Measurements from ENCODE around the gene MISP. TPM values are rescaled to one million over a fixed set of nuclear protein-coding genes. Genes with fewer than 3 reads are reported as not detected.
A peak's percentile ranks its signal among the peaks of the same experiment; 100 is the strongest.

The MISP gene
- total RNA-seq, 5 donors from 2014 or later (not counting 1 experiment from before 2014, with no cell fraction given): 0.10 to 0.16 (median 0.15) TPM; not detected in 2

DNA sequence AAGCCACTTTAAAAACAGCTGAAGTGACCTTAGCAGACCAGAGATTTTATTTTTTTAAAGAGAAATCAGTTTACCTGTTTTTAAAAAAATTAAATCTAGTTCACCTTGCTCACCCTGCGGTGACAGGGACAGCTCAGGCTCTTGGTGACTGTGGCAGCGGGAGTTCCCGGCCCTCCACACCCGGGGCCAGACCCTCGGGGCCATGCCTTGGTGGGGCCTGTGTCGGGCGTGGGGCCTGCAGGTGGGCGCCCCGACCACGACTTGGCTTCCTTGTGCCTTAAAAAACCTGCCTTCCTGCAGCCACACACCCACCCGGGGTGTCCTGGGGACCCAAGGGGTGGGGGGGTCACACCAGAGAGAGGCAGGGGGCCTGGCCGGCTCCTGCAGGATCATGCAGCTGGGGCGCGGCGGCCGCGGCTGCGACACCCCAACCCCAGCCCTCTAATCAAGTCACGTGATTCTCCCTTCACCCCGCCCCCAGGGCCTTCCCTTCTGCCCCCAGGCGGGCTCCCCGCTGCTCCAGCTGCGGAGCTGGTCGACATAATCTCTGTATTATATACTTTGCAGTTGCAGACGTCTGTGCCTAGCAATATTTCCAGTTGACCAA, 60.1 kb downstream of the MISP start:
- H3K4me3 Mint-ChIP-seq: no peak overlapping the region
- no peak overlapping the region for H3K27ac Mint-ChIP-seq
- H3K27ac ChIP-seq (ENCODE audit: low read length): no peak overlapping the region
- H3K27me3 ChIP-seq (replicated peaks in 1 of 2; ENCODE audit: control insufficient read depth in 2 of 2, extremely low read depth in 1 of 2, insufficient read depth in 2 of 2, low read length in 1 of 2): no peaks in the 10 kb centered on the region
- peaks cover 22% of the 10 kb centered on the region for H3K36me3 Mint-ChIP-seq
- ChIA-PET POLR2A (interaction anchor here in 1 of 2 donors (0.6 kb wide), 1 partner anchor 177 kb away, joined by 7 read pairs; no protein-coding TSS in a partner anchor), CTCF (no interaction called here)
- peaks cover 58 to 61% of the 10 kb centered on the region in 2 donors for H3K36me3 ChIP-seq (ENCODE audit: control insufficient read depth in 2 of 2, extremely low read depth in 1 of 2, insufficient read depth in 1 of 2, low read length in 1 of 2)
- no peaks in the 10 kb centered on the region for H3K9me3 Mint-ChIP-seq
- no peaks in the 10 kb centered on the region for H3K4me1 ChIP-seq (ENCODE audit: control insufficient read depth in 1 of 2, extremely low read depth in 1 of 2, insufficient read depth in 2 of 2, low read length in 2 of 2)
- peaks cover 7 to 11% (median 9%) of the 10 kb centered on the region in 3 donors for H3K4me1 Mint-ChIP-seq
- no peaks in the 10 kb centered on the region for H3K9me3 ChIP-seq
- no peaks in the 10 kb centered on the region for H3K27me3 Mint-ChIP-seq
- 93% methylated on average over 20 of the region's 25 CpGs for WGBS (ENCODE audit: insufficient coverage)
- H3K4me3 ChIP-seq (ENCODE audit: control insufficient read depth in 1 of 2, extremely low read depth in 1 of 2, low read length in 1 of 2): no peak overlapping the region
- ATAC-seq (replicated peaks in 1 of 4) (no peak), DNase-seq (no peak)

DNA sequence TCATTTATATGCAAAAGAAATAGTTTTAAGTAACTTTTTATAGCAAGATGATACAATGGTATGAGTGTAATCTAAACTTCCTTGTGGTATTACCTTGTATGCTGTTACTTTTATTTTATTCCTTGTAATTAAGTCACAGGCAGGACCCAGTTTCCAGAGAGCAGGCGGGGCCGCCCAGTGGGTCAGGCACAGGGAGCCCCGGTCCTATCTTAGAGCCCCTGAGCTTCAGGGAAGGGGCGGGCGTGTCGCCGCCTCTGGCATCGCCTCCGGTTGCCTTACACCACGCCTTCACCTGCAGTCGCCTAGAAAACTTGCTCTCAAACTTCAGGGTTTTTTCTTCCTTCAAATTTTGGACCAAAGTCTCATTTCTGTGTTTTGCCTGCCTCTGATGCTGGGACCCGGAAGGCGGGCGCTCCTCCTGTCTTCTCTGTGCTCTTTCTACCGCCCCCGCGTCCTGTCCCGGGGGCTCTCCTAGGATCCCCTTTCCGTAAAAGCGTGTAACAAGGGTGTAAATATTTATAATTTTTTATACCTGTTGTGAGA, 60.7 kb downstream of the MISP start:
- DNase-seq (no peak), ATAC-seq (replicated peaks in 1 of 4) (no peak)
- no peaks in the 10 kb centered on the region for H3K9me3 Mint-ChIP-seq
- H3K4me1 ChIP-seq (ENCODE audit: control insufficient read depth in 1 of 2, extremely low read depth in 1 of 2, insufficient read depth in 2 of 2, low read length in 2 of 2): no peaks in the 10 kb centered on the region
- 93% methylated on average over 11 of the region's 20 CpGs for WGBS (ENCODE audit: insufficient coverage)
- peaks cover 9 to 13% (median 10%) of the 10 kb centered on the region in 3 donors for H3K4me1 Mint-ChIP-seq
- no peak overlapping the region for H3K27ac Mint-ChIP-seq
- CTCF ChIA-PET: no interaction called here
- no peaks in the 10 kb centered on the region for H3K9me3 ChIP-seq
- H3K27me3 ChIP-seq (replicated peaks in 1 of 2; ENCODE audit: control insufficient read depth in 2 of 2, extremely low read depth in 1 of 2, insufficient read depth in 2 of 2, low read length in 1 of 2): no peaks in the 10 kb centered on the region
- H3K27ac ChIP-seq (ENCODE audit: low read length): no peak overlapping the region
- POLR2A ChIA-PET: no interaction called here
- H3K27me3 Mint-ChIP-seq: no peaks in the 10 kb centered on the region
- H3K4me3 Mint-ChIP-seq: no peak overlapping the region
- H3K36me3 Mint-ChIP-seq: peaks cover 26% of the 10 kb centered on the region
- no peak overlapping the region for H3K4me3 ChIP-seq (ENCODE audit: control insufficient read depth in 1 of 2, extremely low read depth in 1 of 2, low read length in 1 of 2)
- H3K36me3 ChIP-seq (ENCODE audit: control insufficient read depth in 2 of 2, extremely low read depth in 1 of 2, insufficient read depth in 1 of 2, low read length in 1 of 2): peaks cover 52 to 55% of the 10 kb centered on the region in 2 donors

DNA sequence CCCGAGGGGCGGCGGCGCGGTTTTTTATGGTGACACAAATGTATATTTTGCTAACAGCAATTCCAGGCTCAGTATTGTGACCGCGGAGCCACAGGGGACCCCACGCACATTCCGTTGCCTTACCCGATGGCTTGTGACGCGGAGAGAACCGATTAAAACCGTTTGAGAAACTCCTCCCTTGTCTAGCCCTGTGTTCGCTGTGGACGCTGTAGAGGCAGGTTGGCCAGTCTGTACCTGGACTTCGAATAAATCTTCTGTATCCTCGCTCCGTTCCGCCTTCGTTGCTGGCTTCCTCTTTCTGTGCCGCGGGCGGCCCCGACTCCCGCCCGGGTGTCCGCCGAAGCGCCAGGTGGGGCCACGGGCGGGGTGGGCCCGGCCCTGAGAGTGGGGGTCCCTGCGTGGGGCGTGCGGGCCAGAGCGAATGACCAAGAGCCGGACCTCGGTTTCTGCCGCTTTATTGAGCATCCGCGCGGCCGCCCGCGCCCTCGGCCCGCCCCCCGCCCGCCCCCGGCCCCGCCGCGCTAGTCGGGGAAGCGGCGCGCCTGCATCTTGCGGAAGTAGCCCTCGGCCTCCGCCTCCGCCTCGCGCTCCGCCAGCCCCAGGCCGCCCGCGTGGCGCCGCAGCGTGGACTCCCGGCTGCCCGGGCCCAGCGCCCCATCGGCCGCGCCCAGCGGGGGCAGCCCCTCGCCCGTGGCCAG, 61.3 kb downstream of the MISP start:
- Mint-ChIP-seq H3K27me3 (no peaks in the 10 kb centered on the region), H3K4me3 (no peak overlapping the region), H3K36me3 (peaks cover 22% of the 10 kb centered on the region), H3K9me3 (no peaks in the 10 kb centered on the region), H3K4me1 (peaks cover 7 to 14% (median 7%) of the 10 kb centered on the region in 3 donors), H3K27ac (no peak overlapping the region)
- Histone ChIP-seq H3K4me1 (ENCODE audit: control insufficient read depth in 1 of 2, extremely low read depth in 1 of 2, insufficient read depth in 2 of 2, low read length in 2 of 2) (no peaks in the 10 kb centered on the region), H3K36me3 (ENCODE audit: control insufficient read depth in 2 of 2, extremely low read depth in 1 of 2, insufficient read depth in 1 of 2, low read length in 1 of 2) (peaks cover 46 to 48% of the 10 kb centered on the region in 2 donors), H3K9me3 (no peaks in the 10 kb centered on the region), H3K4me3 (ENCODE audit: control insufficient read depth in 1 of 2, extremely low read depth in 1 of 2, low read length in 1 of 2) (no peak overlapping the region), H3K27me3 (replicated peaks in 1 of 2; ENCODE audit: control insufficient read depth in 2 of 2, extremely low read depth in 1 of 2, insufficient read depth in 2 of 2, low read length in 1 of 2) (no peaks in the 10 kb centered on the region), H3K27ac (ENCODE audit: low read length) (no peak overlapping the region)
- ATAC-seq (replicated peaks in 1 of 4): peak in 1 of 4 experiments; percentile 1
- POLR2A ChIA-PET: no interaction called here
- DNase-seq: no peak
- 96% methylated on average over 52 of the region's 80 CpGs for WGBS (ENCODE audit: insufficient coverage)
- CTCF ChIA-PET: no interaction called here

DNA sequence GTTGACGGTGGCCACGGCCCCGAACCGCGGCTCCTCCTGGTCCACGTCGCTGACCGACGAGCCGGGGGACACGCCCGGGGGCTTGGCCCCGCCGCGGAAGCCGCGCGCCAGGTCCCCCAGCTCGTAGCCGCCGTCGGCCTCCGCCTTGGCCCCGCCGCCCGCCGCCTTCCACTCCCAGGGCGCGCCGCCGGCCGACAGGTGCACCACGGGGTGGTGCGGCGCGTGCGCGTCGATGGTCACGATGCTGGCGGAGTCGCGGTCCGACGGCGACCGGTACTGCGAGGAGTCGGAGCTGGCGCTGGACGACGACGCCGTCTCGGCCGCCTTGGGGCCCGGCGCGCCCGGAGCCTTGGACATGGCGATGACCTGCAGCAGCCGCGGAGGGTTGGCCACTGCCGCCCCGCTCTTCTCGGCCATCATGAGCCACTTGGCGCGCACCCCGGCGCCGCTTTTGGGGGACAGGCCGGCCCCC, 61.9 kb downstream of the MISP start:
- H3K36me3 Mint-ChIP-seq: peaks cover 17% of the 10 kb centered on the region
- ATAC-seq (replicated peaks in 1 of 4): peak in 1 of 4 experiments; percentile 4
- no peaks in the 10 kb centered on the region for H3K9me3 Mint-ChIP-seq
- no peak overlapping the region for H3K27ac Mint-ChIP-seq
- H3K4me1 Mint-ChIP-seq: peaks cover under 1 to 9% (median 1%) of the 10 kb centered on the region in 3 donors
- Histone ChIP-seq H3K36me3 (ENCODE audit: control insufficient read depth in 2 of 2, extremely low read depth in 1 of 2, insufficient read depth in 1 of 2, low read length in 1 of 2) (peaks cover 43 to 44% of the 10 kb centered on the region in 2 donors), H3K4me1 (ENCODE audit: control insufficient read depth in 1 of 2, extremely low read depth in 1 of 2, insufficient read depth in 2 of 2, low read length in 2 of 2) (no peaks in the 10 kb centered on the region), H3K4me3 (ENCODE audit: control insufficient read depth in 1 of 2, extremely low read depth in 1 of 2, low read length in 1 of 2) (no peak overlapping the region), H3K27me3 (replicated peaks in 1 of 2; ENCODE audit: control insufficient read depth in 2 of 2, extremely low read depth in 1 of 2, insufficient read depth in 2 of 2, low read length in 1 of 2) (no peaks in the 10 kb centered on the region), H3K9me3 (no peaks in the 10 kb centered on the region), H3K27ac (ENCODE audit: low read length) (no peak overlapping the region)
- ChIA-PET POLR2A (no interaction called here), CTCF (no interaction called here)
- H3K4me3 Mint-ChIP-seq: no peak overlapping the region
- DNase-seq: no peak
- WGBS (ENCODE audit: insufficient coverage): 96% methylated on average over 67 of the region's 72 CpGs
- H3K27me3 Mint-ChIP-seq: no peaks in the 10 kb centered on the region

DNA sequence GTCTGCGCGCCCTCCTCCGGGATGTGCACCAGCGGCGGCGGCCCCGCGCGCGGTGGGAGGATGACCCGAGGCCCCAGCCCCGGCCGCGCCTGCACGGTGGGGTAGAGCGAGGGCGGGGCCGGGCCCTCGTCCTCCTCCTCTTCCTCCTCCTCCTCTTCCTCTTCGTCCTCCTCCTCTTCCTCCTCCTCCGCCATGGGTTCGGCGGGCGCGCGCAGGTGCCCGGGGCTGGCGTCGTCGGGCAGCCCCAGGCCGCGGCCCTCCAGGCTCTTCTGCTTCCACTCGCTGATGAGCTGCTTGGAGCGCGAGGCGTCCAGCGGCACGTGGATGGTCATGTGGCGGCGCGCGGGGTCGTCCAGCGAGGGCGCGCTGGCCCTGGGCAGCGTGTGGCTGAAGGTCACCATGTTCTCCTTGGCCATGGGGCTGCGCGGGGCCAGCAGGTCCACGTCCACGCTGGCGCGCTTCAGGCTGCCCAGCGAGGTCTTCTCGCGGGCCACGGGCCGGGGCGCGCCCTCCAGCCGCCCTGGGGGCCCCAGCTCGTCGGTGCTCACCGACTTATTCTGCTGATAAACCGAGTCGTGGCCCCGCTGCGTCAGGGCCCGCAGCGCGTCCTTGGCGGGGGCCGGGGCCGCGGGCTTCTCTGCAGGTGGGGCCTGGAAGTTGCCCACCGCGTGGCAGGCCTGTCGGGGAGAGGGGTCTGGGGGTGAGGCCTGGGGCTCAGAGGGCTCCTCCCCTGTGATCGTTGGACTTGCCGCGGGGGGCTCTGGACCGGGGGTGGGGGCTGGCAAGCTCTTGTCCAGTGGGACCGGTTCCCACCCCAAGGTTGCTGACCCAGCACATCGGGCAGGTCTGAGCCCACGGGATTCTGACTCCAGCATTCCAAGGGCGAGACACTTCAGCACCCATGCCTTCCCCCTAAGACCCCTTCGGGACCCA, 62.6 kb downstream of the MISP start:
- ChIA-PET CTCF (no interaction called here), POLR2A (no interaction called here)
- no peak for DNase-seq
- H3K36me3 ChIP-seq (ENCODE audit: control insufficient read depth in 2 of 2, extremely low read depth in 1 of 2, insufficient read depth in 1 of 2, low read length in 1 of 2): peaks cover 36 to 40% of the 10 kb centered on the region in 2 donors
- H3K27ac ChIP-seq (ENCODE audit: low read length): no peak overlapping the region
- no peaks in the 10 kb centered on the region for H3K4me1 ChIP-seq (ENCODE audit: control insufficient read depth in 1 of 2, extremely low read depth in 1 of 2, insufficient read depth in 2 of 2, low read length in 2 of 2)
- no peak overlapping the region for H3K4me3 ChIP-seq (ENCODE audit: control insufficient read depth in 1 of 2, extremely low read depth in 1 of 2, low read length in 1 of 2)
- H3K36me3 Mint-ChIP-seq: peaks cover 14% of the 10 kb centered on the region
- 95% methylated on average over 72 of the region's 87 CpGs for WGBS (ENCODE audit: insufficient coverage)
- no peak overlapping the region for H3K27ac Mint-ChIP-seq
- no peaks in the 10 kb centered on the region for H3K27me3 ChIP-seq (replicated peaks in 1 of 2; ENCODE audit: control insufficient read depth in 2 of 2, extremely low read depth in 1 of 2, insufficient read depth in 2 of 2, low read length in 1 of 2)
- peak in 1 of 4 experiments; percentile 19 for ATAC-seq (replicated peaks in 1 of 4)
- no peak overlapping the region for H3K4me3 Mint-ChIP-seq
- H3K4me1 Mint-ChIP-seq: peaks cover 0 to 7% (median 0%) of the 10 kb centered on the region in 3 donors
- no peaks in the 10 kb centered on the region for H3K9me3 ChIP-seq
- no peaks in the 10 kb centered on the region for H3K27me3 Mint-ChIP-seq
- no peaks in the 10 kb centered on the region for H3K9me3 Mint-ChIP-seq

Measured in T-cell (primary cell).